ENCODE data around the gene NCLN. TPM values are rescaled to one million over a fixed set of nuclear protein-coding genes. Genes with fewer than 3 reads are reported as not detected.
A peak's percentile ranks its signal among the peaks of the same experiment; 100 is the strongest.
"Not testable (repeated sequence)": the region's sequence is repeated elsewhere in the genome, so short reads cannot be mapped to it uniquely, and the experiment has no call there.

Gene NCLN
- polyA plus RNA-seq, 4 donors, result 33.7 to 52.8 (median 46.5) TPM

DNA sequence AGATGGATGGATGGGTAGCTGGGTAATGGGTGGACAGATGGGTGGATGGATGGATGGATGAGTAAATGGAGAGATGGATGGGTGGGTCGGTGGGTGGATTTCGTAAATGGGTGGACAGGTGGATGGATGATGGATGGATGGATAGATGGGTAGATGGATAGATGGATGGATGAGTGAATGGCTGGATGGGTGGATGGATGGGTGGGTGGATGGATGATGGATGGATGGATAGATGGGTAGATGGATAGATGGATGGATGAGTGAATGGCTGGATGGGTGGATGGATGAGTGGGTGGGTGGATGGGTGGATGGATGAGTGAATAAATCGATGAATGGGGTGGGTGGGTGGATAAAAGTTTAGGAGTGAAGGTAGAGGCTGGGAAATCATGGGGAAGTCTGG is 31.3 kb upstream of the NCLN start:
- not testable (repeated sequence) for DNase-seq (ENCODE audit: low read depth in 4 of 4, low spot score in 2 of 4)

DNA sequence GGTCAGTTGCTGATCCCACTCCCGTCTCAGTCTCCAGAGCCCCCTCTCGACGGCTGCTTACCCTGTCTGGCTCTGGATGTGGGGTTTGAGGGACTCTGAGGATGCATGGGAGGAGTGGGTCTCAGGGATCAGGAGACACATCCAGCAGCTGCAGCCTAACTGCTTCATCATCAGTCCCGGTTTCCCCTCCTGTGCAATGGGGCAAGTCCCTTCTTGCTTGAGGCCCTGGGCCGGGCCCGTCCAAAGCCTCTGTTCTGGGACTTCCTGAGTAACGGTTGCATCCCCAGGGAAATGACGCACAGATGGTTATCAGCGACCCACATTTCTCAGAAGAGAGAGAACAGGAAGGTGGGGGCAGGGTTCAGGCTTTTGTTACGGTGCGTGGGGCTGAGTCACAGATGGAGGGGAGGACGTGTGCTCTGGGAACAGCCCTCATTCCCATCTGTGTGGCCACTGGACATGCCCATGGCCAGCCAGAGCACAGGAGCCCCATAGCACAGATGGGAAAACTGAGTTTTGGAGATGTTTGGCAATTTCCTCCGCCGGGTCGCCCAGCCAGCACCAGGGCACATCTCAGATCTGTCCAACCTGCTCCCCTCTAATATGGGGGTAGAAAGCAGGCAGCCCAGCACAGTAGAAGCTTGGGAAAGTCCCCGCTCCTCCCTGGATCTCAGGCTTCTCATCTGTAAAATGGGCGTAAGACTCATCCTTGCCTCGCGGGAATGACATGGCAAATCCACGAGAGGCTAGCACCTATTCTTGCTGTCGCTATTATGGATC is 30.6 kb upstream of the NCLN start:
- DNase-seq (ENCODE audit: low read depth in 4 of 4, low spot score in 2 of 4), result no peak

- no peak for DNase-seq (ENCODE audit: low read depth in 4 of 4, low spot score in 2 of 4)
Measured at GRCh38 chr19:3157096-3157845, 28.5 kb upstream of the NCLN start.

DNA sequence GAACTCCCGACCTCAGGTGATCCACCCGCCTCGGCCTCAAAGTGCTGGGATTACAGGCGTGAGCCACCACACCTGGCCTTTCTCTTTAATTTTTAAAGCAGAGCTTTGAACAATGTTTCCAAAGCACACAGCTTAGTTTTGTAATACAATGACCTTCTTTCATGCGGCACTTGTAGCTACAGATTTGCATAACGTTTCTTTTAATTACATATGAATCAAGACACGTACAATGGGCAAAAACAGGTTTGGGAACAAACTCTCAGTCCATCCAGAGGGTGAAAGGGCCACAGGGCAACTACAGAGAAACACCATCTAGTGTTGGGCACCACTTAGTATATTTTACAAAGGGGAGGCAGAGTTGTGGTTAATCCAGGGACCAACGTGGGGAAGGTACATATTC is 26.2 kb upstream of the NCLN start:
- no peak for DNase-seq (ENCODE audit: low read depth in 4 of 4, low spot score in 2 of 4)

DNA sequence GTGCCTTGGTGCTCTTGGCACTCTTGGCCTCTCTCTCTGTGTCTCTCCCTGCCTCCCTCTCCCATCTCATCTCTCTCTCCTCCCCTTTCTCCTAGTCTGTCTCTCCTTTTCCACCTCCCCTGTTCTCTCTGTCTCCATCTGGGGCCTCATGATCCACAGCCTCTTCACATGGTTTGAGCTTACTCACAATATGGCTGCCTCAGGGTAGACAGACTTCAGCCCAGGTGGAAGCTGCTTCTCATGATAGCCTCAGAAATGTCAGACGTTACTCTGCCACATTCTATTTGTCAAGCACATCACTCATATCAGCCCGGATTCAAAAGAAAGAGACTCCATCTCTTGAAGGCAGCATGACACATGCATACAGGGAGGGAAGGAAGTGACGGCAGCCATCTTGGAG is 25.5 kb upstream of the NCLN start:
- no peak for DNase-seq (ENCODE audit: low read depth in 4 of 4, low spot score in 2 of 4)

GRCh38 chr19:3161453-3161852 is 24.3 kb upstream of the NCLN start:
- DNase-seq (ENCODE audit: low read depth in 4 of 4, low spot score in 2 of 4), result no peak

DNA sequence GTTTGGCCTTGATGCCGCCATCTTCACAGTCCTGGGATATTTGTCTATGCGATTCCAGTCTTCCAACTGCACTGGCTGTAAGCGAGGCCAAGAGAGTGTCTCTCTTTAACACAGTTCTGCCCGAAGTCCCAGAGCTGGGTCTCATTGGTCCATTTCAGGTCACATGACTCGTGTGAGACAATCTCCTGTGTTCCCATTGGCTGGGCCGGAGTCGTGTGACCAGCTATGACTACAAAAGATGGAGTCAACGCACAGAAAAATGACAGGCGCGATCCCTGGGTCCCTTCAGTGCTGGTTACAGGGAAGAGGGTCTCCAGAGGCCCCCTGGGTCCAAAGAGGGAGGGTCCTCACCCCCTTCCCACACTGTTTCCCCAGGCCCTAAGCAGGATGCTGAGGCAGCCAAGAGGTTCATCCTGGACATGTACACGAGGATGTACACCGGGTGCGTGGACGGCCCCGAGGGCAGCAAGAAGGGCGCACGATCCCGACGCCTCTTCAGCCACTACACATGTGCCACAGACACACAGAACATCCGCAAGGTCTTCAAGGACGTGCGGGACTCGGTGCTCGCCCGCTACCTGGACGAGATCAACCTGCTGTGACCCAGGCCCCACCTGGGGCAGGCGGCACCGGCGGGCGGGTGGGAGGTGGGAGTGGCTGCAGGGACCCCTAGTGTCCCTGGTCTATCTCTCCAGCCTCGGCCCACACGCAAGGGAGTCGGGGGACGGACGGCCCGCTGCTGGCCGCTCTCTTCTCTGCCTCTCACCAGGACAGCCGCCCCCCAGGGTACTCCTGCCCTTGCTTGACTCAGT is 23.1 kb upstream of the NCLN start:
- no peak for DNase-seq (ENCODE audit: low read depth in 4 of 4, low spot score in 2 of 4)

- DNase-seq (ENCODE audit: low read depth in 4 of 4, low spot score in 2 of 4), result peak in 2 of 4 donors; percentile 38 to 51
Measured at GRCh38 chr19:3163230-3163886, 22.4 kb upstream of the NCLN start.

- no peak for DNase-seq (ENCODE audit: low read depth in 4 of 4, low spot score in 2 of 4)
Measured at GRCh38 chr19:3163943-3164342, 21.8 kb upstream of the NCLN start.

GRCh38 chr19:3167533-3168272 is 18.0 kb upstream of the NCLN start:
- no peak for DNase-seq (ENCODE audit: low read depth in 4 of 4, low spot score in 2 of 4)

DNA sequence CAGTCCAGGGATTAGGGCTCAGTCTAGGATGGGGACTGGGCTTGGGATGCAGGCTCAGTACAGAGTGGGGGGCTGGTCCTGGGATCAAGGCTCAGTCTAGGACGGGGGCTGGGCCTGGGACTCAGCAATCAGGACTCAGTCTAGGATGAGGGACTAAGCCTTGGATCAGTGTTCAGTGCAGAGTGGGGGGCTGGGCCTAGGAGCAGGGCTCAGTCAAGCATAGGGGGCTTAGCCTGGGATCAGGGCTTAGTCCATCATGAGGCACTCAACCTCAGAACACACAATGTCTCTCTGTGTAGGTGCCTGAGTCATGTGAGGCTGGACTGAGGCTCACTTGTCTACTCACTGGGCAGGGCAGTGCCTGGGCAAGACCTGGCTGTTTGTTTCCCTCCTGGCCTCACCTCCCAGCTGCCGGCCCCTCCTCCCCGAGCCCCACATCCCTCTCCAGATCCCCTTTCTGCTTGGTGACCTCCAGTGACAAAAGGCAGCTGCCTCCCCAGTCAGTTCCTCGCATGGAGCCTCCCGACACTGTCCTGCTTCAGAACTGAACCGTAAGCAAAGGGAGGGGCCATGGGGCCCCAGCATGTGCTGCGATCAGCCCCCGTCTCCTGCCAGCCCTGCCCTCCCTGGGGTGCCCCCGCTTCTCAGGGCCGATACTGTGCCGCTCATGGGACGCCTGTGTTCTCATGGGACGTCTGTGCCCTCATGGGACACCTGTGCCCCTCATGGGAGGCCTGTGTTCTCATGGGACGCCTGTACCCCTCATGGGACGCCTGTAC is 13.6 kb upstream of the NCLN start:
- no peak for DNase-seq (ENCODE audit: low read depth in 4 of 4, low spot score in 2 of 4)

GRCh38 chr19:3172673-3173000 is 13.1 kb upstream of the NCLN start:
- not testable (repeated sequence) for DNase-seq (ENCODE audit: low read depth in 4 of 4, low spot score in 2 of 4)

- DNase-seq (ENCODE audit: low read depth in 4 of 4, low spot score in 2 of 4), result no peak
Measured at GRCh38 chr19:3175781-3176714, 9.7 kb upstream of the NCLN start.

DNA sequence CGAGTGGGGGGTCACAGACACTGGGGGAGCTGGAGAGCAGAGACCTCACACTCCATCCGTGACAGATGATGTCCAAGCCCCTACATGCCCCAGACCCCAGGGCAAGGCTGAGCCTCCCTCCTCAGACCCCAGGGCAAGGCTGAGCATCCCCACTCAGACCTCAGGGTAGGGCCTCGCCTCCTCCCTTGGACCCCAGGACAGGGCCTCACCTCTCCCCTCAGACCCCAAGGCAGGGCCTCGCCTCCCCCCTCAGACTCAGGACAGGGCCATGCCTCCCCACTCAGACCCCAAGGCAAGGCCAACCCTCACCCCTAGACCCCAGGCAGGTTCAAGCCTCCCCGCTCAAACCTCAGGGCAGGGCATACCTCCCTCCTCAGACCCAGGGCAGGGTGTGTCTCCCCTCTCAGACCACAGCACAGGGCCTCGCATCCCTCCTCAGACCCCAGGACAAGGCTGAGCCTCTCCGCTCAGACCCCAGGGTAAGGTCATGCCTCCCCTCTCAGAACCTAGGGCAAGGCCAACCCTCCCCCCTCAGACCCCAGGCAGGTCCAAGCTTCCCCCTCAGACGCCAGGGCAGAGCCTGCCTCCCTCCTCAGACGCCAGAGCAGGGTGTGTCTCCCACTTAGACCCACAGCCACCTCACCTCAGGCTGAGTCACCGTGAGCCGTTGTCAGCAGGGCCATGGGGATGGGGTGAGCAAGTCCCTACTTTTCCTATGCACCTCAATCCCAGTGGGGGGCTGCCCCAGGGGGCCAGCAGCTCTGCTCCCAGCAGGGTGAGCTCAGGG is 8.8 kb upstream of the NCLN start:
- DNase-seq (ENCODE audit: low read depth in 4 of 4, low spot score in 2 of 4), result no peak

DNA sequence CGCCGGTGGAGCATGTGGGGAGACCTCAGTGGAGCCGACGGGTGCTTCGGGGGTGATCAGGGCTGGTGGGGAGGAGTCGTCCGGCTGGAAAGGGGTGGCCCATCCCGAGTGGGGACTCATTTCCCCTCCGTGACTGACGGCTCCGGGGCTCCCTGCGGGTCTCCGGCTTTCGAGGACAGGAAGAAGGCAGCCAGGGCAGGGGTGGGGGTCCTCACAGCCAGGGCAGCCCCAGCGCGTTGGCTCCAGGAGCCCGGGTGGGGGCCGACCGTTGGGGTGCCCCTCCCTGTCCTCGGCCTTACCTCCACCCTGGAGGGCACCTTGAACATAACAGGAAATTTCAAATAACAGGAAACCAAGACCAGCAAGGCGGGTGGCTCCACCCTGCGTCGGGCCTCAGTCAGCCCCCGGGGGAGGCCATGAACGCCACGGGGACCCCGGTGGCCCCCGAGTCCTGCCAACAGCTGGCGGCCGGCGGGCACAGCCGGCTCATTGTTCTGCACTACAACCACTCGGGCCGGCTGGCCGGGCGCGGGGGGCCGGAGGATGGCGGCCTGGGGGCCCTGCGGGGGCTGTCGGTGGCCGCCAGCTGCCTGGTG is 7.3 kb upstream of the NCLN start, which contains the start of gene S1PR4:
S1PR4 (plus strand) TSS at position 393 of the 596 bp plus-strand sequence; CDS start at position 417, 24 bp downstream.
- no peak for DNase-seq (ENCODE audit: low read depth in 4 of 4, low spot score in 2 of 4)

DNA sequence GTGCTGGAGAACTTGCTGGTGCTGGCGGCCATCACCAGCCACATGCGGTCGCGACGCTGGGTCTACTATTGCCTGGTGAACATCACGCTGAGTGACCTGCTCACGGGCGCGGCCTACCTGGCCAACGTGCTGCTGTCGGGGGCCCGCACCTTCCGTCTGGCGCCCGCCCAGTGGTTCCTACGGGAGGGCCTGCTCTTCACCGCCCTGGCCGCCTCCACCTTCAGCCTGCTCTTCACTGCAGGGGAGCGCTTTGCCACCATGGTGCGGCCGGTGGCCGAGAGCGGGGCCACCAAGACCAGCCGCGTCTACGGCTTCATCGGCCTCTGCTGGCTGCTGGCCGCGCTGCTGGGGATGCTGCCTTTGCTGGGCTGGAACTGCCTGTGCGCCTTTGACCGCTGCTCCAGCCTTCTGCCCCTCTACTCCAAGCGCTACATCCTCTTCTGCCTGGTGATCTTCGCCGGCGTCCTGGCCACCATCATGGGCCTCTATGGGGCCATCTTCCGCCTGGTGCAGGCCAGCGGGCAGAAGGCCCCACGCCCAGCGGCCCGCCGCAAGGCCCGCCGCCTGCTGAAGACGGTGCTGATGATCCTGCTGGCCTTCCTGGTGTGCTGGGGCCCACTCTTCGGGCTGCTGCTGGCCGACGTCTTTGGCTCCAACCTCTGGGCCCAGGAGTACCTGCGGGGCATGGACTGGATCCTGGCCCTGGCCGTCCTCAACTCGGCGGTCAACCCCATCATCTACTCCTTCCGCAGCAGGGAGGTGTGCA is 6.6 kb upstream of the NCLN start:
- DNase-seq (ENCODE audit: low read depth in 4 of 4, low spot score in 2 of 4), result no peak
